CD4-positive, alpha-beta T cell treated with Interleukin-6 at 100 ng/mL for 8 hours (primary cell): ENCODE measurements around the gene MRPL54.
"Not testable (repeated sequence)": the region's sequence is repeated elsewhere in the genome, so short reads cannot be mapped to it uniquely, and the experiment has no call there.

ENCODE experiments used
- DNase-seq: peaks from one replicate; pipeline ENCODE4 v3.0.0-alpha.2; 2020; ENCODE audit warnings: mixed read lengths, low spot score

Gene MRPL54

DNA sequence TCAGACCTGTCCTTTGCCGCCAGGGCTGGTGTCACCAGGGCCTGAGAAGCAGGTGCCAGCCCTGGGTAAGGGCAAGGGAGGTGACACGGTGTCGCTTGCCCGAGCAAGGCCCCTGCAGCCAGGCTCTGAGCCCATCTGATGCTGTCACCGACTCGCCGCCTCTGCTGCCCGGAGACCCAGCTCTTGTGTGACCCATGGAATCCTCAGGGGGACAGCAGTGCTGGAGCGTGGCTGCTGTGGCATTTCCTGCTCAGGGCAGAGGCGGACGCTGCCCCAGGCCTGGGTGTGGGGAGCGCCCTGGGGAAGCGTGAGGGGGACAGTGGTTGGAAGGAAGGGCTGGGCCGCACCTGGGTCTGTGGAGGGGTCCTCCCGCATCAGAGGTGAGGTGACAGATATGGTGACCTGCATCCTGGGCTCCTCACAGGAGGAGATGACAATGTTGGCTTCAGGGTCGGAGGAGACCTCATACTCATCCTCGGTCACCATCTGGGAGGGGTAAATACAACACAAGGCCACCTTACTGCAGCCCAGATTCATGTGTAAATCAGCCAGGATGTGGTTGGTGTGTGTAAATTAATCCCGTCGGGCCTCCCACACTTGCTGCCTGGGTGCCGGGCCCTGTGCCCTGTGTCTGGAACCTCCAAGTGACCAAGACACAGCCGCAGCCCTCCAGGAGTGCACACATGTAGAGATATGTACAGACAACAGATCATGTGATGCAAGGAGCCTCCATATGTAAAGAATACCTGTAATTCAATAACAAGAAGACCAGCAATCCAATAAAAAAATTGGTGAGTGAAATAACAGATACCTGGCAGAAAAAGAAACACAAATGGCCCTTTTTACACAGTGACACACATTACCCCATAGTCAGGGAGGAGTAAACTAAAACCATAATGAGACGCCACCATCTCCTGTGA lies 51.3 kb downstream of the MRPL54 start:
- DNase-seq, result no peak

DNA sequence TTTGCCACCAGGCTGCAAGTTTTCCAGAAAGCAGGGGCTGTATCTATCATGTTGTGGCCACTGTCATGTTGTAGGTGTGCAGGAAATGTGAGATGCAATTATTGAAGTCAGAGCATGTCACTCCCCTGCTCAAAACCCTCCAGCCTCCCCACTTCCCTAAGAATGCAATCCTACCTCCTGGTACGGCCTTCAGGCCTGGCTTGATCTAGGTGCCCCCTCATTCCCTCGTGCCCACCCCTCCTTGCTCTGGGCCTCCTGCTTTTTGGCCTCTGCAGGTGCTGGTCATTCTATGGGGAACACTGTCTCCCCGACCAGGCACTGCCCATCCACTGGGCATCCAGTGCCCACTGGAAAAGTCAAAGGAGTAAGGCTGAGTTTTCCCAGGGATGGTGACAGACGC lies 52.2 kb downstream of the MRPL54 start:
- no peak for DNase-seq

DNA sequence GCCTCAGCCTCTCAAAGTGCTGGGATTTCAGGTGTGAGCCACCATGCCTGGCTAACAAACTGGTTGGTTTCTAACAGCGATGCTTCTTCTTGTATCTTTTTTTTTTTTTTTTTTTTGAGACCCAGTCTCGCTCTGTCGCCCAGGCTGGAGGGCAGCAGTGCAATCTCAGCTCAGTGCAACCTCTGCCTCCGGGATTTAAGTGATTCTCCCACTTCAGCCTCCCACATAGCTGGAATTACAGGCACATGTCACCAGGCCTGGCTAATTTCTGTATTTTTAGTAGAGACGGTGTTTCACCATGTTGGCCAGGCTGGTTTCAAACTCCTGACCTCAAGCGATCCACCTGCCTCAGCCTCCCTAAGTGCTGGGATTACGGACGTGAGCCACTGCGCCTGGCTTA lies 53.7 kb downstream of the MRPL54 start:
- DNase-seq, result not testable (repeated sequence)

DNA sequence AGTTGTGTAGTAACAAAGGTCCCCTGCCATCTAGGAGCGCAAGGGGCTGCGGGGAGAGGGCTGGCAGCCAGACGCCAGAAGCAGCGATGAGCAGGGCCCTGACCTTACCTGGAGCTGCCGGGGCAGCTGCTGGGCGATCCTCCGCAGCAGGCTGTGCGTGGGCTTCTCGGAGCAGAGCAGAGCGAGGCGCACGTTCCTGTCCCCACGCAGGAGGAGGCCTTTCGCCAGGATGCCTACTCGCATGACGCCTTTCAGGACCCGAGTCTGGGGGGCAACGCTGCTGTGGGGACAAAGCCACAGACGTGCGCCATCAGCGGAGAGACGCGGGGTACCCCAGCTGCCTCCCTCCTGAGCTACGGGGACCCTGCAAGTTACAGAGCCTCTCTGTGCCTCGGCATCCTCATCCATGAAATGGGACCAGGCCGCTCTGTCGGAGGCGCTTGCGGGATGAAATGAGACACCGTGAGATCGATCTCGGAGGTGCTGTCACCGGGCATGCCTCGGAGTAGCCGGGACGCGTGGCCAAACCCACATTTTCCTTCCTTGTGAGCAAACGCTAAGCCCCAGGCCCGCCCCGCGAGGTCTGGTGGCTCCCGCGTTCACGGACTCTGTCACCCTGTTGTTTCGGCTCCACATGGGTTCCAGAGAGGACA lies 54.2 kb downstream of the MRPL54 start:
- no peak for DNase-seq
